ENCODE data around the gene BCAS4.
"Not testable (repeated sequence)": the region's sequence is repeated elsewhere in the genome, so short reads cannot be mapped to it uniquely, and the experiment has no call there.

BCAS4 gene

GRCh38 chr20:50799890-50800550 lies 5.2 kb downstream of the BCAS4 start:
- DNase-seq: no peak

GRCh38 chr20:50800986-50801746 lies 6.3 kb downstream of the BCAS4 start:
- not testable (repeated sequence) for DNase-seq

- no peak for DNase-seq
These were observed 6.9 kb downstream of the BCAS4 start for GRCh38 chr20:50801747-50802125.

GRCh38 chr20:50802289-50802688 lies 7.4 kb downstream of the BCAS4 start:
- no peak for DNase-seq

- DNase-seq: no peak
These were observed 9.8 kb downstream of the BCAS4 start for GRCh38 chr20:50804437-50805348.

- DNase-seq: no peak
These were observed 10.5 kb downstream of the BCAS4 start for GRCh38 chr20:50805349-50805684.

- no peak for DNase-seq
These were observed 11.4 kb downstream of the BCAS4 start for GRCh38 chr20:50806126-50806768.

- DNase-seq: no peak
These were observed 15.2 kb downstream of the BCAS4 start for GRCh38 chr20:50810063-50810462.

- no peak for DNase-seq
These were observed 16.0 kb downstream of the BCAS4 start for GRCh38 chr20:50810842-50811241.

GRCh38 chr20:50813101-50813643 lies 18.3 kb downstream of the BCAS4 start:
- no peak for DNase-seq

- no peak for DNase-seq
These were observed 18.9 kb downstream of the BCAS4 start for GRCh38 chr20:50813801-50814200.

GRCh38 chr20:50814438-50815161 lies 19.7 kb downstream of the BCAS4 start:
- DNase-seq: no peak

- no peak for DNase-seq
These were observed 20.5 kb downstream of the BCAS4 start for GRCh38 chr20:50815162-50815989.

GRCh38 chr20:50817776-50818172 lies 22.9 kb downstream of the BCAS4 start:
- DNase-seq: no peak

GRCh38 chr20:50819349-50819748 lies 24.5 kb downstream of the BCAS4 start:
- no peak for DNase-seq

GRCh38 chr20:50820515-50821256 lies 25.8 kb downstream of the BCAS4 start:
- no peak for DNase-seq

- no peak for DNase-seq
These were observed 26.5 kb downstream of the BCAS4 start for GRCh38 chr20:50821257-50821921.

GRCh38 chr20:50821994-50822393 lies 27.1 kb downstream of the BCAS4 start:
- DNase-seq: no peak

- no peak for DNase-seq
These were observed 28.5 kb downstream of the BCAS4 start for GRCh38 chr20:50823319-50823718.

GRCh38 chr20:50824137-50824536 lies 29.3 kb downstream of the BCAS4 start:
- DNase-seq: no peak
